Stimulated activated CD4-positive, alpha-beta T cell treated with anti-CD3 and anti-CD28 coated beads, Interleukin-2, amount 100 ng/mL, for 4 hours (primary cell): ENCODE results near the gene RGS2.

Experiments used
- DNase-seq: peaks from one replicate; pipeline ENCODE4 v3.0.0-alpha.2; 2020; ENCODE audit warnings: low read depth

RGS2 gene

GRCh38 chr1:192830595-192831246 lies 21.9 kb downstream of the RGS2 start:
- no peak for DNase-seq

- no peak for DNase-seq
Observed at GRCh38 chr1:192831706-192832355, 23.0 kb downstream of the RGS2 start.

- DNase-seq = no peak
Observed at GRCh38 chr1:192832492-192832891, 23.7 kb downstream of the RGS2 start.

- no peak for DNase-seq
Observed at GRCh38 chr1:192835116-192835515, 26.3 kb downstream of the RGS2 start.

GRCh38 chr1:192839162-192840066 lies 30.6 kb downstream of the RGS2 start:
- DNase-seq = no peak

- DNase-seq = no peak
Observed at GRCh38 chr1:192844360-192844759, 35.5 kb downstream of the RGS2 start.

- DNase-seq = no peak
Observed at GRCh38 chr1:192846950-192847349, 38.1 kb downstream of the RGS2 start.

GRCh38 chr1:192849011-192849410 lies 40.2 kb downstream of the RGS2 start:
- DNase-seq = no peak

GRCh38 chr1:192849442-192849841 lies 40.6 kb downstream of the RGS2 start:
- DNase-seq = no peak

GRCh38 chr1:192852001-192852947 lies 43.4 kb downstream of the RGS2 start:
- DNase-seq = no peak

GRCh38 chr1:192858456-192858855 lies 49.6 kb downstream of the RGS2 start:
- no peak for DNase-seq

GRCh38 chr1:192859808-192860207 lies 51.0 kb downstream of the RGS2 start:
- no peak for DNase-seq

- DNase-seq = no peak
Observed at GRCh38 chr1:192860478-192861185, 51.8 kb downstream of the RGS2 start.

- DNase-seq = no peak
Observed at GRCh38 chr1:192861860-192862259, 53.0 kb downstream of the RGS2 start.
